ENCODE results near the gene TSPAN5.

The TSPAN5 gene

GRCh38 chr4:98508829-98509598 lies 149.4 kb downstream of the TSPAN5 start:
- Histone ChIP-seq H3K9me2 (replicated peaks; ENCODE audit: low read depth, low read length) (no peaks in the 10 kb centered on the region), H3F3A (ENCODE audit: low read depth) (no peaks in the 10 kb centered on the region), H3K27me3 (ENCODE audit: insufficient read depth, low read length, poor library complexity, severe bottlenecking) (no peaks in the 10 kb centered on the region), H3K36me3 (ENCODE audit: insufficient read depth, low read length) (no peaks in the 10 kb centered on the region), H3K4me3 (ENCODE audit: low read length, poor library complexity, severe bottlenecking) (no peak overlapping the region), H3K79me2 (ENCODE audit: insufficient read depth, low read length) (peaks cover 4% of the 10 kb centered on the region), H3K9ac (ENCODE audit: low read depth, low read length, poor library complexity, severe bottlenecking) (no peak overlapping the region), H2AFZ (ENCODE audit: low read length) (no peak overlapping the region), H3K9me3 (ENCODE audit: insufficient read depth, low read depth, low read length) (no peaks in the 10 kb centered on the region), H3K4me1 (ENCODE audit: insufficient read depth, low read length, poor library complexity, severe bottlenecking) (peaks cover 24% of the 10 kb centered on the region), H3K4me2 (ENCODE audit: low read depth, low read length, poor library complexity, severe bottlenecking) (no peak overlapping the region), H4K20me1 (ENCODE audit: insufficient read depth, low read length, poor library complexity, severe bottlenecking) (no peaks in the 10 kb centered on the region)
- TF ChIP-seq EZH2phosphoT487 (IDR thresholded peaks at IDR 0.05; ENCODE audit: borderline replicate concordance) (no peak), CTCF (conservative IDR thresholded peaks at IDR 0.05; ENCODE audit: low read length) (no peak)

DNA sequence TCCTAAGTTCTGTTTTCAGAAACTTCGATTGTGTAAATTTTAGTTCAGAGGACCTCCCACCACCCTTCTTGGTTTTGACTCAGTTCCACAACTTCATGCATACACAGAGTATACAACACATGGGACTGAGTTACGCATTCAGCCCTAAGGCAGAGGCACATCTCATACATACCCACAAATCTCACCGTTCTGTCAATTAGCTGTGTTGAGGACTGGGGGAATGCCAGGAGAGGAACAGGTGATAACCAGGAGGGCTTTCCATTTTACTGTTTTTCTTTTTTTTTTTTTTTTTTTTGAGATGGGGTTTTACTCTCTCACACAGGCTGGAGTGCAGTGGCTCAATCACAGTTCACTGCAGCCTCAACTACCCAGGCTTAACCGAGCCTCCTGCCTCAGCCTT lies 150.2 kb downstream of the TSPAN5 start:
- no peaks in the 10 kb centered on the region for H3K9me2 ChIP-seq (replicated peaks; ENCODE audit: low read depth, low read length)
- H3K4me3 ChIP-seq (ENCODE audit: low read length, poor library complexity, severe bottlenecking): no peak overlapping the region
- no peaks in the 10 kb centered on the region for H3F3A ChIP-seq (ENCODE audit: low read depth)
- H3K9me3 ChIP-seq (ENCODE audit: insufficient read depth, low read depth, low read length): no peaks in the 10 kb centered on the region
- no peaks in the 10 kb centered on the region for H4K20me1 ChIP-seq (ENCODE audit: insufficient read depth, low read length, poor library complexity, severe bottlenecking)
- TF ChIP-seq EZH2phosphoT487 (IDR thresholded peaks at IDR 0.05; ENCODE audit: borderline replicate concordance) (no peak), CTCF (conservative IDR thresholded peaks at IDR 0.05; ENCODE audit: low read length) (no peak)
- peaks cover 4% of the 10 kb centered on the region for H3K79me2 ChIP-seq (ENCODE audit: insufficient read depth, low read length)
- no peak overlapping the region for H3K9ac ChIP-seq (ENCODE audit: low read depth, low read length, poor library complexity, severe bottlenecking)
- H3K4me1 ChIP-seq (ENCODE audit: insufficient read depth, low read length, poor library complexity, severe bottlenecking): peaks cover 24% of the 10 kb centered on the region
- H3K4me2 ChIP-seq (ENCODE audit: low read depth, low read length, poor library complexity, severe bottlenecking): no peak overlapping the region
- no peaks in the 10 kb centered on the region for H3K27me3 ChIP-seq (ENCODE audit: insufficient read depth, low read length, poor library complexity, severe bottlenecking)
- no peak overlapping the region for H2AFZ ChIP-seq (ENCODE audit: low read length)
- H3K36me3 ChIP-seq (ENCODE audit: insufficient read depth, low read length): no peaks in the 10 kb centered on the region

- H4K20me1 ChIP-seq (ENCODE audit: insufficient read depth, low read length, poor library complexity, severe bottlenecking): no peaks in the 10 kb centered on the region
- no peaks in the 10 kb centered on the region for H3K9me2 ChIP-seq (replicated peaks; ENCODE audit: low read depth, low read length)
- H3K4me1 ChIP-seq (ENCODE audit: insufficient read depth, low read length, poor library complexity, severe bottlenecking): peaks cover 24% of the 10 kb centered on the region
- H3K36me3 ChIP-seq (ENCODE audit: insufficient read depth, low read length): no peaks in the 10 kb centered on the region; the same call in 1 of the 2 replicates
- H3K9me3 ChIP-seq (ENCODE audit: insufficient read depth, low read depth, low read length): no peaks in the 10 kb centered on the region
- H3K4me2 ChIP-seq (ENCODE audit: low read depth, low read length, poor library complexity, severe bottlenecking): no peak overlapping the region
- H3K9ac ChIP-seq (ENCODE audit: low read depth, low read length, poor library complexity, severe bottlenecking): no peak overlapping the region
- H3F3A ChIP-seq (ENCODE audit: low read depth): no peaks in the 10 kb centered on the region
- no peaks in the 10 kb centered on the region for H3K27me3 ChIP-seq (ENCODE audit: insufficient read depth, low read length, poor library complexity, severe bottlenecking)
- H2AFZ ChIP-seq (ENCODE audit: low read length): no peak overlapping the region
- no peak overlapping the region for H3K4me3 ChIP-seq (ENCODE audit: low read length, poor library complexity, severe bottlenecking)
- TF ChIP-seq EZH2phosphoT487 (IDR thresholded peaks at IDR 0.05; ENCODE audit: borderline replicate concordance) (no peak), CTCF (conservative IDR thresholded peaks at IDR 0.05; ENCODE audit: low read length) (no peak)
- H3K79me2 ChIP-seq (ENCODE audit: insufficient read depth, low read length): peaks cover 4% of the 10 kb centered on the region
Measured at GRCh38 chr4:98507299-98507698, 151.1 kb downstream of the TSPAN5 start.
